NCI-H345 treated with DMSO at 0.1 percent for 48 hours (cell line): ENCODE measurements around the gene ZNF419.
"Not testable (repeated sequence)": the region's sequence is repeated elsewhere in the genome, so short reads cannot be mapped to it uniquely, and the experiment has no call there.

Source experiments
- DNase-seq: peaks from one replicate; lab custom pipeline; 2025; ENCODE audit not compliant: unreplicated experiment; lab: John Stamatoyannopoulos, UW

The ZNF419 gene

GRCh38 chr19:57487477-57488298, at the start of gene ZNF419:
ZNF419 (plus strand) TSS chr19:57487750; CDS start chr19:57487951, 201 bp downstream.
- DNase-seq: peak; percentile 68

GRCh38 chr19:57437931-57438330, 49.6 kb upstream of the ZNF419 start:
- DNase-seq: no peak

- no peak for DNase-seq
These were observed 48.6 kb upstream of the ZNF419 start for GRCh38 chr19:57438925-57439324.

- no peak for DNase-seq
These were observed 45.4 kb upstream of the ZNF419 start for GRCh38 chr19:57441979-57442752.

GRCh38 chr19:57443121-57443696, 44.3 kb upstream of the ZNF419 start:
- DNase-seq: peak; percentile 38

- DNase-seq: no peak
These were observed 35.2 kb upstream of the ZNF419 start for GRCh38 chr19:57452307-57452706.

- DNase-seq: no peak
These were observed 21.7 kb upstream of the ZNF419 start for GRCh38 chr19:57465680-57466381.

- no peak for DNase-seq
These were observed 21.1 kb upstream of the ZNF419 start for GRCh38 chr19:57466489-57466888.

GRCh38 chr19:57473646-57474045, 13.9 kb upstream of the ZNF419 start:
- DNase-seq: no peak

GRCh38 chr19:57477191-57478008, 10.2 kb upstream of the ZNF419 start, which contains the start of gene ZNF772:
ZNF772 (minus strand) TSS chr19:57477566; CDS start chr19:57477309, 257 bp downstream.
- DNase-seq: peak; percentile 66

GRCh38 chr19:57488299-57488644, 722 bp downstream of the ZNF419 start:
- DNase-seq: not testable (repeated sequence)

GRCh38 chr19:57499332-57499679, 11.8 kb downstream of the ZNF419 start:
- not testable (repeated sequence) for DNase-seq

- peak; percentile 71 for DNase-seq
These were observed 12.3 kb downstream of the ZNF419 start, which contains the start of gene ZNF773 for GRCh38 chr19:57499680-57500395. ZNF773 (plus strand) TSS chr19:57499938; CDS start chr19:57500081, 143 bp downstream.

- not testable (repeated sequence) for DNase-seq
These were observed 12.8 kb downstream of the ZNF419 start for GRCh38 chr19:57500400-57500799.

- DNase-seq: peak; percentile 3
These were observed 18.6 kb downstream of the ZNF419 start for GRCh38 chr19:57506163-57506562.

- DNase-seq: no peak
These were observed 23.9 kb downstream of the ZNF419 start for GRCh38 chr19:57511484-57511883.

- no peak for DNase-seq
These were observed 25.3 kb downstream of the ZNF419 start for GRCh38 chr19:57512845-57513244.

- no peak for DNase-seq
These were observed 27.7 kb downstream of the ZNF419 start for GRCh38 chr19:57515255-57515654.

- DNase-seq: not testable (repeated sequence)
These were observed 30.5 kb downstream of the ZNF419 start for GRCh38 chr19:57518021-57518420.
